COLO829 (cell line): Measurements from ENCODE around the gene JAGN1.
"Not testable (repeated sequence)": the region's sequence is repeated elsewhere in the genome, so short reads cannot be mapped to it uniquely, and the experiment has no call there.

Source experiments
- DNase-seq: peaks from one replicate; pipeline ENCODE4 v3.0.0; 2012; ENCODE audit warnings: low spot score

The JAGN1 gene

GRCh38 chr3:9918261-9919038 lies 28.0 kb downstream of the JAGN1 start:
- no peak for DNase-seq

GRCh38 chr3:9928158-9928557 lies 37.7 kb downstream of the JAGN1 start:
- DNase-seq = no peak

- DNase-seq = no peak
These were observed 40.5 kb downstream of the JAGN1 start for GRCh38 chr3:9930804-9931418.

- DNase-seq = no peak
These were observed 42.1 kb downstream of the JAGN1 start for GRCh38 chr3:9932535-9932842.

- DNase-seq = peak; percentile 23
These were observed 42.6 kb downstream of the JAGN1 start for GRCh38 chr3:9932843-9933560.

GRCh38 chr3:9933561-9934234 lies 43.3 kb downstream of the JAGN1 start, which contains the start of gene CRELD1:
CRELD1 (plus strand) TSS chr3:9933834; CDS start chr3:9934439, 605 bp downstream.
- DNase-seq = peak; percentile 43

- DNase-seq = no peak
These were observed 43.8 kb downstream of the JAGN1 start for GRCh38 chr3:9934235-9934621.

- DNase-seq = no peak
These were observed 44.6 kb downstream of the JAGN1 start for GRCh38 chr3:9934993-9935392.

GRCh38 chr3:9935966-9936510 lies 45.6 kb downstream of the JAGN1 start:
- DNase-seq = no peak

GRCh38 chr3:9937486-9938238 lies 47.3 kb downstream of the JAGN1 start:
- no peak for DNase-seq

- DNase-seq = no peak
These were observed 48.6 kb downstream of the JAGN1 start for GRCh38 chr3:9938966-9939365.

GRCh38 chr3:9939906-9940305 lies 49.5 kb downstream of the JAGN1 start:
- not testable (repeated sequence) for DNase-seq

GRCh38 chr3:9940746-9941145 lies 50.3 kb downstream of the JAGN1 start:
- DNase-seq = no peak

- DNase-seq = no peak
These were observed 51.8 kb downstream of the JAGN1 start for GRCh38 chr3:9942164-9942563.

GRCh38 chr3:9942934-9943690 lies 52.7 kb downstream of the JAGN1 start:
- no peak for DNase-seq
